ENCODE data around the gene PDXK.

GRCh38 chr21:43669828-43670605 is 48.9 kb upstream of the PDXK start:
- TF ChIP-seq EZH2 (IDR thresholded peaks at IDR 0.05; ENCODE audit: insufficient read depth, poor library complexity, severe bottlenecking) (no peak), EZH2phosphoT487 (IDR thresholded peaks at IDR 0.05; ENCODE audit: insufficient read depth, low read depth) (no peak)

Data from GM23248 (cell line).